Thyroid gland (tissue), 4 donors: ENCODE measurements around the gene MAPKAPK2.

Experiments used
- CTCF ChIP-seq, 6 experiments: fragments of 200-600 bp in 3 of 6; fragments of 450-650 bp in 3 of 6; sonication (generic) in 3 of 6; IDR thresholded peaks; one replicate each; pipeline ENCODE4 v1.5.1; 2016 to 2019; ENCODE audit warnings: antibody characterized with exemption in 6 of 6, mild to moderate bottlenecking in 2 of 6, inconsistent platforms in 1 of 6, moderate library complexity in 1 of 6
- POLR2A ChIP-seq, 2 donors: fragments of 450-650 bp; IDR thresholded peaks; one replicate each; pipeline ENCODE4 v1.6.1; 2017; ENCODE audit warnings: antibody characterized with exemption in 2 of 2, mild to moderate bottlenecking in 2 of 2, moderate library complexity in 1 of 2

- no peak for TF ChIP-seq CTCF (IDR thresholded peaks at IDR 0.05)
- TF ChIP-seq POLR2A (IDR thresholded peaks at IDR 0.05): no peak
These were observed 48.7 kb upstream of the MAPKAPK2 start for GRCh38 chr1:206635978-206636345.
